HG02678 (cell line): ENCODE data around the gene PPOX.
A peak's percentile ranks its signal among the peaks of the same experiment; 100 is the strongest.

ENCODE experiments used
- ATAC-seq: cut with Tn5 transposase; IDR thresholded peaks from one replicate; pipeline ENCODE4 v1.9.1; 2021; ENCODE audit warnings: mild to moderate bottlenecking, moderate library complexity; ENCODE audit not compliant: unreplicated experiment

The PPOX gene

DNA sequence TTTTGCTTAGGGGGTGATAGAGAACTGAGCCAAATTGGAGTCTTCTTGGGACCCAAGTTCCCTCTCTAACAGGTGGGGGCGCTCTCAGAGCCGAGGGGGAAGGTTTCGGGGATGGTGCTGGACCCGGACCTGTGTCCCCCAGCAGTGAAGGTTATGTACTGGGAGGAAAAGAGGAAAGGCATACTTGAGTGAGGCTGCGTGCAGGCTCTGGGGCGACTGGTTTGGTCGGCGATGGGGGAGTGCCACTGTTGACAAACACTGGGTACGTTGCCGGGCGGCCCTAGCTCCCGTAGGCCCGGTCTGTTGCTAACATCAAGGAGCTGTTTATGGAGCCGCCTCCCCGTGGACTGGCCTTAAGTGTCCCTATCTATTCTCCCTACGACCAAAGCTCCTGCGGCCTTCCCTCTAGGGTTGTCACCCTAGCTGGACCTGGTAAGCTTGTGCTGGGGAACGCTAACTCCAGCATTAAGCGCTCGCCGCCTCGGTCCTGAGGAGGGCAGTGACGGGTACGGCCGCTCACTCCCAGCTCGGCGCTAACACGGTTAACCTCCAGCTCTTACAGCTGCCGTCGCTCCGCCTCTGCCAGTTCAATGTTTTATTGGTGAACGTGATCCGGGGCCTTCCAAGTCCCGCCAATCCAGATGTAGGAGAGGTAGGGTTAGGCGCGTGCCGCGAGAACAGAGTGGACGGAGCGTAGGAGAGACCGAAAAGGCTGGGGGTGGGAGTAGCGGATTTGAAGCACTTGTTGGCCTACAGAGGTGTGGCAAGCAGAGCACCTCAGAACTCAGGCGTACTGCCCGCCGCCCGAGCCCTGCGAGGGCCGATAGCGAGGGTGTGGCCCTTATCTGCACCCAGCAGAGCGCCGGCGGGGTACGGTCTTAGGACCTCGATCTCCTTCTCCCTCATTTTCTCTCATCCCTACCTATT is at the start of gene PPOX:
TSS of gene PPOX (plus strand) at position 685 of the 927 bp plus-strand sequence. CDS start 422 bp downstream, outside the sequence.
- peak; percentile 94 for ATAC-seq

DNA sequence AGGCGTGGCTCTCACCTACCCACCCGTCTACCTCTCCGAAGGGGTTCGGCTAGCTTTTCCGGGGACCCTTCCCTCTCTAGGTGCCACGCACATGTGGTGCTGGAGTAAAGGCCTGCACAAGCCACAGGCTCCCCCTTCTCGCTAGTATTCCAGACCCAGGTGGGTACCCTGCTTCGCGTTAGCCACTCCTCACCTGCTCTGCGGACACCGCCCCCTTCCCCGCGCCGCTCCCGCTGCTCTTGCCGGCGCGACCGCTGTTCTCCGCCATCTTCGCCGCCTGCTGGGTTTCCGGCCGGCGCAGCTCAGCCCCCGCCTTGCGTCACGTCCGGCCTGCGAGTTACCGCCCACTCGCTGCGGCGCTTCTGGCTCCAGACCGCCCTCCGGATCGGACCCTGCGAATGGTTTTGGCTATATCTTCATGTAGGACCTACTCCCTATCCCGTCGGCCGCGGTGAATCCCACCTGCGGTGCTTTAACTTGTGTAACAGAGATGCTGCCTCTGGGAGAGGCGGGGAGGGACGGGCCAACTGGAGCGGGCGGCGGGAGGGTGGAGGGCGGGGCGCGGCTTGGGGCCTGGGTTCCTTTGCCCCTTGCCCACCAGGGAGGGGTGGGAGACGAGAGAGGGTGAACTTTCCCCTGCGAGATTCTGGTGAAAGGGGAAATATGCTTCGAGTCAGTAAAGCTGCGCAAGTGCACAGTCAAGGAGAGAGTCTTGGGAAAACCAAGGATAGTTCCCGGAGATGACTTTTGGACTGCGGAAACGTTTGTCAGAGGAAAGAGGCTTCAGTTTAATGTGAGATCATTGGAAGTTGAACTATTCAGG is 48.3 kb upstream of the PPOX start, which contains the start of the genes NIT1 and PFDN2:
TSS of gene NIT1 (plus strand) at position 347 of the 823 bp plus-strand sequence. CDS start at position 419, 72 bp downstream.
TSS of gene PFDN2 (minus strand) at position 279 of the 823 bp plus-strand sequence. CDS start at position 268, 11 bp downstream.
- peak; percentile 85 for ATAC-seq

GRCh38 chr1:161119092-161119903 is 46.9 kb upstream of the PPOX start:
- ATAC-seq: peak; percentile 52

GRCh38 chr1:161121042-161121650 is 45.1 kb upstream of the PPOX start:
- ATAC-seq: no peak

DNA sequence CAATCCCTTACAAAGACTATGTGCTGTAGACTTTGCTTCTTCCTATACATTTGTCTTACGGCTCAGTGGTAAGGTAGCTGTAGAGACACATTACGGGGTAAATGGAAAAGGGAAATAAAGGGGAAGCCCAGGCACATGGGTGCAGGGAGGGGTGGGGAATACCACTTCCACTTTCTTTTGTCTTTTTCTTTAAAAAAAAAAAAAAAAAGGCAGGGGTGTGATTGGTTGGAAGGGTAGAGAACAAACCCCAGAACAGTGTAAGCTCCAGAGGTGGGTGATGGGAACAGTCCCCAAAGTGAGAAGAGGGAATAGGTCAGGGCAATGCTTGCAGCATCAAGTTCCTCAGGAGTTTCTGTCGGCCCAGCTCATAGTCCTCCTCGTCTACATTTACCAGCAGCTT is 44.4 kb upstream of the PPOX start:
- ATAC-seq: no peak

- no peak for ATAC-seq
These were observed 43.3 kb upstream of the PPOX start for GRCh38 chr1:161122967-161123366.

DNA sequence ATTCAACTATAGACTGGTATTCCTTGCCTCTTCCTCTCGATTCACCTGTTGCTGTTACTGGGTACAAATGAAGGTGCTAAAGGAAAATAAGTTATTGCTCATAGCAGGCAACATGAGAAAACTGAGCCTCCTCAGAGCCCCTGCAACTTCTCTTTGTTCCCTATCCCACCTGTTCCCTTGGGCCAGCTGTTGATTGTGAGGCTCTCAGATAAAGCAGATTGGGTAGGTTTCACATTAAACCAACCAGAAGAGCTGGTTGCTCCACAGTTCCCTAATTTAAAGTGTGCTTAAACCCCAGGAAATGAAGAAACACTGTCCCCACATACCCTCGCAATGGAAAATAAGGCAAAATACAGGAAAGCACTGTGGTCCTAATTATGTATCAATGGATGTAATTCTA is 38.6 kb upstream of the PPOX start:
- no peak for ATAC-seq

- ATAC-seq: no peak
These were observed 37.4 kb upstream of the PPOX start for GRCh38 chr1:161128591-161129420.

GRCh38 chr1:161130266-161130665 is 36.0 kb upstream of the PPOX start:
- ATAC-seq: no peak

DNA sequence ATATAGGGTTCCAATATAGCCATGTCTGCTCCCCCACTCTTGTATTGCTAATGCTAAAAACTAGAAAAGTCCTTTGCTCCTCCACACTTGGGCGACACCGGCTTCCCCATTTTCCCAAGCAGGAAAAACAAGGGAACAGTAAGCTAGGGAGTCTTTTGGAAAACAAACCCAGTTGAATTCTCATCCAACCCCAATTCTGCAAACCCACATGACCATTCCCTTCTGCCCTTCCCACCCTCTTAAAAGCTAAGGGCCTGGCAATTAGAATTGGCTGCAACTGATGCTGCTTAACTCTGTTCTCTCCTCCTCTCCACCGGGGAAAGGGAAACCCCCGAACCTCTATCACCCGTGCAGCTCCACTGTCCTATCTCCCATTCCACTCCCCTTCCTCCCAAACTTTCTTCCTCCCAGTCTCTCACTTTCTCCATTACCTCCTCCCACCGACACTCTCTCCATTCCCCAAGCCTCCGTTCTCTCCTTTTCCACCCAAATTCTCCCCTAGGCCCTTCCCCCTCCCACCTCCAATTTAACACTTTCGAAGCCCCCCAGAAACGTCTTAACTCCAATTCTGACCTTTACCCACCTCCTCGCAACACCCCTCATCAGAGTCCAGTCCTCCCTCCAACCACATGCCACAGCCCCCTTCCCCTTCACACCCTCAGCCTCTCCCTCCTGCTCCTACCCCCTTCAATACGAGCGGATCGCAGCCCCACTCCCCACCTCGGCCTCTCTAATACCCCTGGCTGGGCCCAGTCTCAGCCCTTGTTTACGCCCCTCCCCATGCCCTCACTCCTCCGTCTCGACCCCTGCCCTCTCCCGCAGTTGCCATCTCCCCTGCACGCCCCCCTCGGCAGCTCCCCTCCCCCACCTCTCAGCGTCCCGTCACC is 34.5 kb upstream of the PPOX start:
- ATAC-seq: no peak

DNA sequence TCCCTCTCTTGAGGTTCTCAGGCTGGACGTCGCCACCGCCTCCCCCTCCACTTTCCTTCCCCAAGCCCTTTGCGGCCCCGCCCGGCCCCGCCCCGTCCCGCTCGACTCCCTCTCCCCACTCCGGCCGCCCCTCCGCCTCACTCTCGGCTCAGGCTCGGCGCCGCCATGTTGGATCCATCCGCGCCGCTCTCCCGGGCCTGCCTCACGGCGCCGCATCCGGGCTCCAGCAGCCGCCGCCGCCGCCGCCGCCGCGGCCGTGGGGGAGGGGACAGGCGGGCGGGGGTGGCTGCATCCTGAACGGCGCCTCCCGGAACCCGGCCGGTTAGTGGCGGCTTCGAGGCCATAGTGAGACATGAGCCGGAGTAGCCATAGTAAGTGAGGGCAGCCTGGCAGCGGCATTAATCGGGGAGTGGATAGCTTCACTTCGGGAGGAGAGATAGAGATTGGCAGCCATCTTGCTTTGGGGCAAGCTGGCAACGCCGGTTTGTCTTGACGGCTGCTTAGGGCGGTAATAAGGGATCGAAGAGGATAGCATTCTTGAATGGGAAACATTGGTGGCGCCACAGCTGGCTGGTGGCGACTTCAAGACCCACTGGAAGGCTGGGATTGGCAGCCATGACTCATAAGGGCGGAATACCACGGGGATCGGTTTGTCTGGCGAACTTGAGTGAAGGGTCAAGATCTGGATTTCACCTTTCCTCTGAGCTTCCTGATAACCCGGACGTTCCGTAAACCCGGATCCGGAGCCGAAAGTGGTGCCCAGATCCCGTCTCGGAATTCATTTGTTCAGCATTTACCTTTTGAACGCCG is 33.6 kb upstream of the PPOX start, which contains the start of gene DEDD:
TSS of gene DEDD (minus strand) at position 258 of the 810 bp plus-strand sequence. CDS start 8,205 bp downstream, outside the sequence.
- peak; percentile 94 for ATAC-seq

- no peak for ATAC-seq
These were observed 32.9 kb upstream of the PPOX start for GRCh38 chr1:161133220-161133740.

- ATAC-seq: no peak
These were observed 28.3 kb upstream of the PPOX start for GRCh38 chr1:161137881-161138280.

- ATAC-seq: no peak
These were observed 27.8 kb upstream of the PPOX start for GRCh38 chr1:161138431-161138830.

GRCh38 chr1:161139766-161140165 is 26.5 kb upstream of the PPOX start:
- no peak for ATAC-seq

DNA sequence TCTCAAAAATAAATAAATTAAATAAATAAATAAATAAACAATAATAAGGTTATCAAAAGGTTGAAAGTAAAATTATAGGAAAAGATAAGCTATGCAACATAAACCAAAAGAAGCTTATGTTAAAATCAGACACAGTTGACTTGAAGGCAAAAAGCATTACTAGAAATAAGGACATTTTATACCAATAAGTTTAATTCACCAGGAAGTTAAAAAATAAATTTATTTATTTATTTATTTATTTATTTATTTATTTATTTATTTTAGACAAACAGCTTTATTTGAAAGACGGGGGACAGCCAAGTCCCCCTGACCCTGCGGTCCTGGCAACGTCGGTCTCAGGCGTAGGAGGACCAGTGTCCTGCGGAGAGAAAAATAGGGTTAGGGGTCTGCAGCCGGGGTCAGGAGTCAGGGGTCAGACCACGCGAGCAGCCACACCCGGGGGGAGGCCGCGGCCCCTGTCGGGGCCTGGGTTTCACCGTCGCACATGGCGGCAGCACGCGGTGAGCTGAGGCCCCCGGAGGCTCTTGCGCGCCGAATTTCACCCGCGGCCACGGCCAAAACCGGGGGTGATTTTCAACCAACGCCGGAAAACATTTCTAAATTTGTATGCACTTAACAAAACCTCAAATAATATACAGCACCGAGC is 25.3 kb upstream of the PPOX start:
- no peak for ATAC-seq

GRCh38 chr1:161145832-161146231 is 20.4 kb upstream of the PPOX start:
- no peak for ATAC-seq
